Activated naive CD8-positive, alpha-beta T cell (primary cell): Measurements from ENCODE around the gene RGS7BP.
A peak's percentile ranks its signal among the peaks of the same experiment; 100 is the strongest.

ENCODE experiments used
- H3K27ac Mint-ChIP-seq: one replicate; pipeline ENCODE4 v1.8.0; 2021; ENCODE audit warnings: mixed read lengths
- H3K27me3 Mint-ChIP-seq: one replicate; pipeline ENCODE4 v1.8.0; 2021; ENCODE audit warnings: mixed read lengths
- H3K36me3 Mint-ChIP-seq: one replicate; pipeline ENCODE4 v1.8.0; 2021; ENCODE audit warnings: mixed read lengths
- H3K4me1 Mint-ChIP-seq: one replicate; pipeline ENCODE4 v1.8.0; 2021; ENCODE audit warnings: low read depth, mixed read lengths
- H3K4me3 Mint-ChIP-seq: one replicate; pipeline ENCODE4 v1.8.0; 2021; ENCODE audit warnings: mild to moderate bottlenecking, mixed read lengths
- H3K9me3 Mint-ChIP-seq: one replicate; pipeline ENCODE4 v1.8.0; 2021; ENCODE audit warnings: low read depth, mixed read lengths

Gene RGS7BP

DNA sequence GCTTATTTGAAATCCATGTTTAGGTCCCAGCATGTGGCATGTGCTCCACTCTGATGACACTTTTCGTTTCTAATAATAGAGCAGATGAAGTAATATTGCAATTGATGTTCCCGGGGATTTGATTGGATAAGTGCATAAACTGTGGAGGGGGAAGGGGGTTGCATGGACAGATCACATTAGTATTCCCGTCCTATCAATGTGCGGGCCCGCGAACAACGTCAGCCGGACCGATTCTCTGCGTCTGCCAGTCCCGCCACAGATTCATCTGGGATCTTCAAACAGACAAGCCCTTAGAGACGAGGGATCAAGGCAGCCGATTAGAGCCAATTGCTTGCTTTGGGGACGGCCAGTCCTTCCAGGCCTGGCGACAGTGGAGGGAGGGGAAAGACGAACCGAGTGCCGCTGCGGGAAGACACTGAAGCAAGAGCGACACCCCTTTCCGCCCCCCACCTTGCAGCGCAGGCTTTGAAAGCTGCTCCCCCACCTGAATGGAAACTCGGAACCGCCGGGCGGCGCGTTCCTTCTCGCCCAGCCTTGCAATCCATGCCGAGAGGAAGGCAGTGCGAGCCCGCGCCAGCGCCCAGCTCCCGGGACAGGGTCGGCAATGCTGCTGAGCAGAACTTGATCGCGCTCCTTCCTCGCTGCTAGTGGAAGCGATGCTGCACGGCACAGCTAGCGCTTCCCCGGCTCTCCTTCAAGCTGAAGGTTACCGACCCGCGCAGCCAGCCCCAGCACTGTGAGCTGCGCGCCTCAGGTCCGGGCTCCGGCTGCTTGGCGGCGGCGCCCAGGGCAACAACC, at the start of gene RGS7BP:
RGS7BP (plus strand) TSS at position 247 of the 798 bp plus-strand sequence. CDS start 610 bp downstream, outside the sequence.
- no peak within 1 kb of the TSS for H3K27ac Mint-ChIP-seq
- H3K4me1 Mint-ChIP-seq = peaks cover 6% of the 10 kb centered on the region
- peak within 1 kb of the TSS; percentile 0 for H3K4me3 Mint-ChIP-seq
- H3K27me3 Mint-ChIP-seq = peaks cover 23% of the 10 kb centered on the region
- no peaks in the 10 kb centered on the region for H3K9me3 Mint-ChIP-seq
- no peaks in the 10 kb centered on the region for H3K36me3 Mint-ChIP-seq

DNA sequence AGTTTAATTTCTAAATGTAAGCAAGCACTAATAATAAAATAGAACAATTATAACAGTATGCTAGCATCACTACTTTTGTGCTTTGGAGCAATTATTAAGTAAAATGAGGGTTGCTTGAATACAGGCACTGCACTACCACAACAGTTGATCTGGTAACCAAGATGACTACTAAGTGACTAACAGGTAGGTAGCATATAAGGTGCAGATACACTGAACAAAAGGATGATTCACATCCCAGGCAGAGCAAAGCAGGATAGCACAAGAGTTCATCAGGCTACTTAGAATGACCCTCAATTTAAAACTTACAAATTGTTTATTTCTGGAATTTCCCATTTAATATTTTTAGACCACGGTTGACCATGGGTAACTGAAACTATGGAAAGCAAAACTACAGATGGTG, 48.0 kb upstream of the RGS7BP start:
- H3K4me1 Mint-ChIP-seq = no peaks in the 10 kb centered on the region
- H3K27me3 Mint-ChIP-seq = no peaks in the 10 kb centered on the region
- peaks cover 21% of the 10 kb centered on the region for H3K9me3 Mint-ChIP-seq
- no peaks in the 10 kb centered on the region for H3K36me3 Mint-ChIP-seq
- H3K4me3 Mint-ChIP-seq = no peak overlapping the region
- H3K27ac Mint-ChIP-seq = no peak overlapping the region

DNA sequence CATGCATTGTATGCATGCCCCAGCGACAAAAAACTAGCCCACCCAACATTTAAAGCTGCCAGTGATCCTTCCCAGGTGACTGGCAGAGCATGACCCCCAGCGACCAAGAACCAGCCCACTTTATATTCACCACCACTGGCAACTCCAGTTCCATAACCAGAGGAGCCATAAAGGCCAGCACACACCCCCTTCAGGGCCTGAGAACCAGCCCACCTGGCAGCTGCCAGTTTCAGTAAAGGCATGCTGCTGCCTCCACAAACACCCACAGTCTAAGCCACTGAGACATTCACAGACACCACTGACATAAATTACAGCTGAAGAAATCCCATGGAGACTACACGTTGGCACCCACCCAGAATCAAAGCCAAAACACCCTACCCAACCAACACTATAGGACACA, 46.9 kb upstream of the RGS7BP start:
- no peaks in the 10 kb centered on the region for H3K4me1 Mint-ChIP-seq
- no peaks in the 10 kb centered on the region for H3K36me3 Mint-ChIP-seq
- no peak overlapping the region for H3K27ac Mint-ChIP-seq
- H3K9me3 Mint-ChIP-seq = peaks cover 23% of the 10 kb centered on the region
- H3K4me3 Mint-ChIP-seq = no peak overlapping the region
- H3K27me3 Mint-ChIP-seq = no peaks in the 10 kb centered on the region

- H3K27me3 Mint-ChIP-seq = no peaks in the 10 kb centered on the region
- no peaks in the 10 kb centered on the region for H3K36me3 Mint-ChIP-seq
- peaks cover 23% of the 10 kb centered on the region for H3K9me3 Mint-ChIP-seq
- H3K4me1 Mint-ChIP-seq = no peaks in the 10 kb centered on the region
- H3K4me3 Mint-ChIP-seq = no peak overlapping the region
- no peak overlapping the region for H3K27ac Mint-ChIP-seq
These were observed 43.4 kb upstream of the RGS7BP start for GRCh38 chr5:64462391-64462790.

DNA sequence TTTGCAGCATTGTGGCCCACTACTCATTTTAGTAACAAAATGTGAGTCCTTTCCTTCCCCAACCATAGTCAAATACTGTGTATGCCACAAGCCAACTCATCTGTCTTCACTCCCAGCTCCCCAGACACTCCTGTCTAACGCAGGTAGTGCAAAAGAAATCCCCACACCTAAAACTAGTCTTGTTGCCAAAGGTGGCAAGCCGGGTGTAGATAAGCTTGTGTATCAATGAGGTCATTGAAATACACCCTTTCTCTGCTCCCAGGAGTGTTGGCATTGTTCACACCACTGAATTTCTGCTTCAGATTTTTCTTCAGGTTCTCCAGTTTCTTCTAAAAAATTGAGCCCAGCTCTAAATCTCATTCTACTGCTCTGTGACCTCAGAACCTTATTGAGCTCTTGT, 19.7 kb upstream of the RGS7BP start:
- H3K27ac Mint-ChIP-seq = no peak overlapping the region
- H3K36me3 Mint-ChIP-seq = no peaks in the 10 kb centered on the region
- H3K4me1 Mint-ChIP-seq = no peaks in the 10 kb centered on the region
- peaks cover 6% of the 10 kb centered on the region for H3K9me3 Mint-ChIP-seq
- H3K27me3 Mint-ChIP-seq = no peaks in the 10 kb centered on the region
- H3K4me3 Mint-ChIP-seq = no peak overlapping the region

- Mint-ChIP-seq H3K4me3 (no peak overlapping the region), H3K9me3 (peaks cover 6% of the 10 kb centered on the region), H3K4me1 (no peaks in the 10 kb centered on the region), H3K36me3 (no peaks in the 10 kb centered on the region), H3K27ac (no peak overlapping the region), H3K27me3 (no peaks in the 10 kb centered on the region)
These were observed 18.5 kb upstream of the RGS7BP start for GRCh38 chr5:64487283-64487682.

GRCh38 chr5:64489857-64490256, 16.0 kb upstream of the RGS7BP start:
- H3K27ac Mint-ChIP-seq = no peak overlapping the region
- H3K27me3 Mint-ChIP-seq = no peaks in the 10 kb centered on the region
- no peaks in the 10 kb centered on the region for H3K36me3 Mint-ChIP-seq

GRCh38 chr5:64497386-64497785, 8.4 kb upstream of the RGS7BP start:
- Mint-ChIP-seq H3K4me3 (no peak overlapping the region), H3K36me3 (no peaks in the 10 kb centered on the region), H3K4me1 (no peaks in the 10 kb centered on the region), H3K27me3 (peaks cover 5% of the 10 kb centered on the region), H3K9me3 (no peaks in the 10 kb centered on the region), H3K27ac (no peak overlapping the region)

More at GRCh38 chr5:64489857-64490256, 16.0 kb upstream of the RGS7BP start:
- H3K4me1 Mint-ChIP-seq = no peaks in the 10 kb centered on the region
- H3K9me3 Mint-ChIP-seq = peaks cover 6% of the 10 kb centered on the region
- no peak overlapping the region for H3K4me3 Mint-ChIP-seq

- Mint-ChIP-seq H3K9me3 (no peaks in the 10 kb centered on the region), H3K27me3 (peaks cover 23% of the 10 kb centered on the region), H3K4me1 (peaks cover 6% of the 10 kb centered on the region), H3K27ac (no peak overlapping the region), H3K4me3 (no peak overlapping the region), H3K36me3 (no peaks in the 10 kb centered on the region)
These were observed 3.6 kb upstream of the RGS7BP start for GRCh38 chr5:64502196-64502595.

- Mint-ChIP-seq H3K4me3 (no peak overlapping the region), H3K27ac (no peak overlapping the region), H3K9me3 (no peaks in the 10 kb centered on the region), H3K27me3 (peaks cover 23% of the 10 kb centered on the region), H3K36me3 (no peaks in the 10 kb centered on the region), H3K4me1 (peaks cover 6% of the 10 kb centered on the region)
These were observed 900 bp downstream of the RGS7BP start for GRCh38 chr5:64506567-64507263.

DNA sequence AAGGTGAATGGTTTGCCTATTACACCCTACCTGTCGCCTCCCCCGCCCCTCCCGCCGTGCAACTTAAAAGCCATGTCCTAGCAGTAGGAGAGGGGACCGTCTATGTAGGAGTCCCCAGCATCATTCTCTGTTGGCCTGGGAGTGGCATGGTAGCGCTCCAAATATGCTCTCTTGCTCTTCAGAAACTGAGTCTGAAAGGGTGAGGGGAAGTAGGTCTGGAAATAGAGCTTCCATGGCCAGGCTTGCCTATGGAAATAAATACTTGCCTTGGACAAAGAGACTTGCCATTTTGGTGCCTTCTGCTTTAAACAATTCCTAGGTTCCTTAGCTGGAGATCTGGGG, 1.4 kb downstream of the RGS7BP start:
- H3K27ac Mint-ChIP-seq = no peak overlapping the region
- H3K36me3 Mint-ChIP-seq = no peaks in the 10 kb centered on the region
- no peak overlapping the region for H3K4me3 Mint-ChIP-seq
- H3K4me1 Mint-ChIP-seq = peaks cover 6% of the 10 kb centered on the region
- H3K9me3 Mint-ChIP-seq = no peaks in the 10 kb centered on the region
- H3K27me3 Mint-ChIP-seq = peaks cover 23% of the 10 kb centered on the region

DNA sequence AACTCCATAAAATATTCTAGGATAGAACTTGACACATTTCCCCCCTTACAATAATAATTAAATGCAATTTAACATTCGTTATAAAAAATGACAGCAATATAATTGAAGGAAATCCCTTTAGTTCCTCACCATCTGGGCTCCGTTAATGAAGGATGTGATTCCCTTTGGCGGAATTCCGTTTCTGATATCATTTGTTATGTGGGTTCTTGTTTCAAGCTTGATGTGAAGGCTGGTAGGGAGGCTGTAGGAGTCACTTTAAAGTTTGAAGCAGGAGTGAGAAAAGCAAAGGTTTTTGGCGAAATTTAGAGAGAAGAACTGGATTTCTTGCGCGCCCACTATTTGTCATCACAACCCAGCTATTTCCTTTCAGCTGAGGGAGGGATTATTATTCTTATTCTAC, 4.0 kb downstream of the RGS7BP start:
- Mint-ChIP-seq H3K9me3 (no peaks in the 10 kb centered on the region), H3K27ac (no peak overlapping the region), H3K36me3 (no peaks in the 10 kb centered on the region), H3K27me3 (peaks cover 22% of the 10 kb centered on the region), H3K4me1 (peaks cover 6% of the 10 kb centered on the region), H3K4me3 (no peak overlapping the region)

- H3K36me3 Mint-ChIP-seq = no peaks in the 10 kb centered on the region
- no peaks in the 10 kb centered on the region for H3K4me1 Mint-ChIP-seq
- H3K9me3 Mint-ChIP-seq = no peaks in the 10 kb centered on the region
- H3K27ac Mint-ChIP-seq = no peak overlapping the region
- H3K27me3 Mint-ChIP-seq = peaks cover 6% of the 10 kb centered on the region
- no peak overlapping the region for H3K4me3 Mint-ChIP-seq
These were observed 7.7 kb downstream of the RGS7BP start for GRCh38 chr5:64513492-64513891.

GRCh38 chr5:64514612-64515011, 8.8 kb downstream of the RGS7BP start:
- no peaks in the 10 kb centered on the region for H3K36me3 Mint-ChIP-seq
- no peak overlapping the region for H3K4me3 Mint-ChIP-seq
- peaks cover 6% of the 10 kb centered on the region for H3K27me3 Mint-ChIP-seq
- no peaks in the 10 kb centered on the region for H3K9me3 Mint-ChIP-seq
- H3K4me1 Mint-ChIP-seq = no peaks in the 10 kb centered on the region
- H3K27ac Mint-ChIP-seq = no peak overlapping the region

- no peaks in the 10 kb centered on the region for H3K4me1 Mint-ChIP-seq
These were observed 10.4 kb downstream of the RGS7BP start for GRCh38 chr5:64516216-64516615.

More at GRCh38 chr5:64516216-64516615, 10.4 kb downstream of the RGS7BP start:
- Mint-ChIP-seq H3K4me3 (no peak overlapping the region), H3K9me3 (no peaks in the 10 kb centered on the region), H3K27ac (no peak overlapping the region), H3K36me3 (no peaks in the 10 kb centered on the region), H3K27me3 (peaks cover 6% of the 10 kb centered on the region)
